Vagina (tissue), 2 donors: Measurements from ENCODE around the gene BUB1.

Source experiments
- POLR2A ChIP-seq, 2 donors: fragments of 450-650 bp; IDR thresholded peaks; one replicate each; pipeline ENCODE4 v1.6.1; 2017; ENCODE audit warnings: antibody characterized with exemption in 2 of 2, mild to moderate bottlenecking in 2 of 2, moderate library complexity in 2 of 2
- POLR2AphosphoS5 ChIP-seq, 2 donors: sonication (generic); formaldehyde crosslinking; IDR thresholded peaks; one replicate each; pipeline ENCODE4 v1.9.0; 2017; ENCODE audit warnings: antibody characterized with exemption in 2 of 2, mild to moderate bottlenecking in 2 of 2, low read depth in 1 of 2; ENCODE audit not compliant: insufficient read depth in 1 of 2
- TF ChIP-seq, protein P1 (sequence below), 3 experiments: fragments of 450-650 bp in 2 of 3; fragments of 200-600 bp in 1 of 3; sonication (generic) in 1 of 3; IDR thresholded peaks; one replicate each; pipeline ENCODE4 v1.5.1; 2017 to 2019; ENCODE audit warnings: antibody characterized with exemption in 3 of 3, mild to moderate bottlenecking in 2 of 3, moderate library complexity in 2 of 3

DNA sequence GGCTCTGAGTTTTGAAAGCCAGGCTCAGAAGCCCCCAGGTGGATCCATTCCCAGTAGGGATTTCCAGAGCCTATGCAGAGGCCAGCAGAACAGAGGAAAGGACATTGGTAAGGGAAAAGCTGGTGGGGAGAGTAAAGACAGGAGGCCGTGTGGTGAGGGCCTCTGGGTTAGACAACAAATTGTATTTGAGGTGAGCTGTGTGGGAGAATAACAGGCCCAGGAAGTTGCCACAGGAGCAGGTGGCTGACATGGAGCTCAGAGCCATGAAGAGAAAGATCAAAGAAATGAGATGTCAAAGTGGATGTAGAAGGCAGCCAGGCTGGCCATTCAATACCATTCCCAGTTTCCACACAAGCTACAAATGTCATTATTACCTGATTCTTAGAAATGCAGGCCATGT is 8.8 kb downstream of the BUB1 start:
- TF ChIP-seq, protein P1, sequence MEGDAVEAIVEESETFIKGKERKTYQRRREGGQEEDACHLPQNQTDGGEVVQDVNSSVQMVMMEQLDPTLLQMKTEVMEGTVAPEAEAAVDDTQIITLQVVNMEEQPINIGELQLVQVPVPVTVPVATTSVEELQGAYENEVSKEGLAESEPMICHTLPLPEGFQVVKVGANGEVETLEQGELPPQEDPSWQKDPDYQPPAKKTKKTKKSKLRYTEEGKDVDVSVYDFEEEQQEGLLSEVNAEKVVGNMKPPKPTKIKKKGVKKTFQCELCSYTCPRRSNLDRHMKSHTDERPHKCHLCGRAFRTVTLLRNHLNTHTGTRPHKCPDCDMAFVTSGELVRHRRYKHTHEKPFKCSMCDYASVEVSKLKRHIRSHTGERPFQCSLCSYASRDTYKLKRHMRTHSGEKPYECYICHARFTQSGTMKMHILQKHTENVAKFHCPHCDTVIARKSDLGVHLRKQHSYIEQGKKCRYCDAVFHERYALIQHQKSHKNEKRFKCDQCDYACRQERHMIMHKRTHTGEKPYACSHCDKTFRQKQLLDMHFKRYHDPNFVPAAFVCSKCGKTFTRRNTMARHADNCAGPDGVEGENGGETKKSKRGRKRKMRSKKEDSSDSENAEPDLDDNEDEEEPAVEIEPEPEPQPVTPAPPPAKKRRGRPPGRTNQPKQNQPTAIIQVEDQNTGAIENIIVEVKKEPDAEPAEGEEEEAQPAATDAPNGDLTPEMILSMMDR (IDR thresholded peaks at IDR 0.05), result no peak
- no peak for TF ChIP-seq POLR2AphosphoS5 (IDR thresholded peaks at IDR 0.05; ENCODE audit: insufficient read depth in 1 of 2, low read depth in 1 of 2)
- no peak for TF ChIP-seq POLR2A (IDR thresholded peaks at IDR 0.05)
